GM12892 (cell line): Measurements from ENCODE around the gene NAV2.

ENCODE experiments used
- POLR2A ChIP-seq: IDR thresholded peaks from 2 replicates; pipeline ENCODE4 v1.6.1; 2011; ENCODE audit warnings: low read depth, low read length, control low read depth
- POLR2AphosphoS5 ChIP-seq: IDR thresholded peaks from 2 replicates; pipeline ENCODE4 v1.6.1; 2011; ENCODE audit warnings: low read depth, low read length, control low read depth

DNA sequence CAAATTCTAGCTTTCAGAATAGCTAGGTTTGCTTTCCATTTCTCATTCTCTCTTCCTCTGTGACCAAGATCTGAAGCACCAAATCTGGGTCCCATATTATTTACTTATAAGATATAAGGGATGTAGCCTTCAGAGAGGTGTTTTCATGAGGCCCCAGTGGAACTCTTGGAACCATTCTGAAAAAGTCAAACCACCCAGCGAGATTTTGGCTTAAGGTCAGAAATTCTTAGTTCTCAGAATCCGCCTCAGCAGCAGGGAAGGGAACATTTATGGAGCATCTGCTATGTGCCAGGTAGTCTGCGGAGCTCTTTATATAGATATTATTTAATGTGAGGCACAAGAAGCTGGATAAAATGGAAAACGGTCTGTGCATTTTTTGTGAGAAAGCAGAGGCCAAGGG lies 6.3 kb downstream of the NAV2 start:
- TF ChIP-seq POLR2A (no peak), POLR2AphosphoS5 (no peak)
